ENCODE measurements around the gene SLC44A3. TPM values are rescaled to one million over a fixed set of nuclear protein-coding genes. Genes with fewer than 3 reads are reported as not detected.

Gene SLC44A3
- total RNA-seq, 4 donors from 2014 or later = 0.63 to 1.7 (median 0.83) TPM

DNA sequence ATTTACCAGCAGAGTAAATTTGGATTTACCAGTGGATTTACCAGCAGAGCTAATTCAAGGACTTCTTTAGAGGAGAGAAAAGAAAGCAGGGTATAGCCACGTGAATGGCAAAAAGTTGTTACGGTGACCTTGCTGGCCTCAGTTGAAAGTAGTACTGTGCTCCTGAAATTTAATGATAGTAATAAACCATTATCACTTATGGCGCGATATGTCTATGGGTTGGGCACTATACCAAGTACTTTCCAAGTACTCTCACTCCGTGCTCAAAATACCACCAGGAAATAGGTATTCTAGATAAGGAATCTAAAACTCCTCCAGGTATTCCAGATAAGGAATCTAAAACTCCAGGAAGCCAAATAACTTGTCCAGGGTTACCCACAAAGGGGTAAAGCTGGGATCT lies 35.8 kb downstream of the SLC44A3 start:
- intact Hi-C loops (cut with DNase I) = loop anchor here (10.0 kb wide), 1 partner anchor 379 kb away; the partner anchor contains the start of gene RWDD3
- Histone ChIP-seq H3K36me3 (no peaks in the 10 kb centered on the region), H3K27me3 (no peaks in the 10 kb centered on the region), H3K4me1 (peaks cover 12 to 45% (median 32%) of the 10 kb centered on the region in 4 donors), H3K4me3 (no peak overlapping the region), H3K9me3 (no peaks in the 10 kb centered on the region), H3K27ac (replicated peaks in 1 of 4) (peak overlapping the region in 2 of 4 donors; percentile 84 to 89)
- no peak for DNase-seq (ENCODE audit: extremely low spot score)
- WGBS = 97% methylated on average over 5 of the region's 5 CpGs
- TF ChIP-seq POLR2AphosphoS5 (IDR thresholded peaks at IDR 0.05) (no peak), EP300 (IDR thresholded peaks at IDR 0.05) (no peak), POLR2A (IDR thresholded peaks at IDR 0.05; ENCODE audit: low read depth) (no peak), CTCF (IDR thresholded peaks at IDR 0.05) (no peak)

DNA sequence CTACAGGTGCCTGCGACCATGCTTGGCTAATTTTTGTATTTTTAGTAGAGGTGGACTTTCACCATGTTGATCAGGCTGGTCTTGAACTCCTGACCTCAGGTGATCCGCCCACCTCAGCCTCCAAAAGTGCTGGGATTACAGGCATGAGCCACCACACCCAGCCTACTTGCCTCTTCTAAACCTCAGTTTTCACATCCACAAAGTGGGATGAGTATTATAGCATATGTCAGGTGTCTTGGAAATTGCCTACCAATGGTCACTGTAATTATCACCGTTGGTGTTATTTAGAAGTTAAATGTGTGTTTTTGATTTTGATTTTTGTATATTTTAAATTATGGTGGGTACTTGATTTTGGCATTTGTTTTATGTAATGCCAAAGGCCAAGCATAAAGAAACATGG lies 36.7 kb downstream of the SLC44A3 start:
- H3K36me3 ChIP-seq = no peaks in the 10 kb centered on the region
- intact Hi-C loops (cut with DNase I) = loop anchor here (10.0 kb wide), 1 partner anchor 378 kb away; the partner anchor contains the start of gene RWDD3
- TF ChIP-seq EP300 (IDR thresholded peaks at IDR 0.05) (no peak), POLR2A (IDR thresholded peaks at IDR 0.05; ENCODE audit: low read depth) (no peak), POLR2AphosphoS5 (IDR thresholded peaks at IDR 0.05) (no peak), CTCF (IDR thresholded peaks at IDR 0.05) (no peak)
- H3K27me3 ChIP-seq = no peaks in the 10 kb centered on the region
- DNase-seq (ENCODE audit: extremely low spot score) = no peak
- WGBS = 92% methylated on average over 3 of the region's 3 CpGs
- H3K4me1 ChIP-seq = peaks cover 12 to 54% (median 41%) of the 10 kb centered on the region in 4 donors
- no peaks in the 10 kb centered on the region for H3K9me3 ChIP-seq
- no peak overlapping the region for H3K27ac ChIP-seq (replicated peaks in 1 of 4)
- H3K4me3 ChIP-seq = no peak overlapping the region

DNA sequence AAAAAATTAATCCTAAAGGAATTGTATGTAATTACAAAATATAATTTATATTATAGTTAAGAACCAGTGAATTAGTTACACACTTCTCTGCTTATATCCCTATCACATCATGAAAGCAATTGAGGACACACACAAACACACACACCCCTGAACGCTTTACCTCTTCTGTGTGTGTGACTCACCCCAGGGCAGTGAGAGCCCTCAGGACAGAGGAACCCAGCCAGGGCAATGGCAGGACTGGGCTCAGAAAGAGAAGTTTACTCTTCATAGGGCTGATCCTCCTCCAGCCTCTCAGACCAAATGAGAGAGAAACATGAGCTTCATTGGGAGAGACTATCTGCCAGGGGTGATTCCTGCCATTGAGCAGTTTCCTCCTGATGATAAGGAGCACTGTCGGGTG lies 38.1 kb downstream of the SLC44A3 start:
- WGBS = 50% methylated on average over 2 of the region's 2 CpGs
- intact Hi-C loops (cut with DNase I) = loop anchor here (10.0 kb wide), 1 partner anchor 377 kb away; the partner anchor contains the start of gene RWDD3
- Histone ChIP-seq H3K36me3 (no peaks in the 10 kb centered on the region), H3K27ac (replicated peaks in 1 of 4) (no peak overlapping the region), H3K4me3 (no peak overlapping the region), H3K27me3 (no peaks in the 10 kb centered on the region), H3K4me1 (peaks cover 26 to 68% (median 55%) of the 10 kb centered on the region in 4 donors), H3K9me3 (no peaks in the 10 kb centered on the region)
- TF ChIP-seq POLR2A (IDR thresholded peaks at IDR 0.05; ENCODE audit: low read depth) = no peak
- TF ChIP-seq POLR2AphosphoS5 (IDR thresholded peaks at IDR 0.05) = no peak
- TF ChIP-seq CTCF (IDR thresholded peaks at IDR 0.05) = no peak
- no peak for TF ChIP-seq EP300 (IDR thresholded peaks at IDR 0.05)
- no peak for DNase-seq (ENCODE audit: extremely low spot score)

GRCh38 chr1:94859174-94859573 lies 39.0 kb downstream of the SLC44A3 start:
- 58% methylated on average over 2 of the region's 2 CpGs for WGBS
- no peak for DNase-seq (ENCODE audit: extremely low spot score)
- Histone ChIP-seq H3K36me3 (no peaks in the 10 kb centered on the region), H3K27ac (replicated peaks in 1 of 4) (peak overlapping the region in 1 of 4 donors; percentile 90), H3K9me3 (no peaks in the 10 kb centered on the region), H3K4me3 (no peak overlapping the region), H3K4me1 (peaks cover 32 to 73% (median 64%) of the 10 kb centered on the region in 4 donors), H3K27me3 (no peaks in the 10 kb centered on the region)
- intact Hi-C loops (cut with DNase I) = loop anchor here (10.0 kb wide), 1 partner anchor 376 kb away; the partner anchor contains the start of gene RWDD3
- no peak for TF ChIP-seq POLR2A (IDR thresholded peaks at IDR 0.05; ENCODE audit: low read depth)
- no peak for TF ChIP-seq EP300 (IDR thresholded peaks at IDR 0.05)
- TF ChIP-seq CTCF (IDR thresholded peaks at IDR 0.05) = no peak
- no peak for TF ChIP-seq POLR2AphosphoS5 (IDR thresholded peaks at IDR 0.05)

DNA sequence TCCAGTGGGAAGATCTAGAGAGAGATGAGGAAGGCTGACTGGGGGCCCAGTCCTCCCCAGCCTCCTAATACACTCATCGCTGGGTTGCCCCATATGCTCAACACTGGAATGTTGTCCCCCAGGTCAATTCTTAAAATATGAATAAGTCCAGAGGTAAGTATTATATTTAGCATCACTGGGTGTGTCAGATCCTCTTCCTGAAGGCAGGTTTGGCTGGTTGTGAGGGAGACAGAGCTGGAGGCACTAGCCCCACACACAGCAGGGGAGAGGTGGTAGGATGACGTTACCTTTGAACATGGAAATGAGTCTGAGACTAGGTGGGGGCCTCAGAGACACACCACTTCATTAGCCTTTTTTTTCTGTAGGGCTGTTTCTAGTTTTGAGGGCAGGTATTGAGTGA lies 42.6 kb downstream of the SLC44A3 start:
- Histone ChIP-seq H3K4me1 (peaks cover 42 to 88% (median 81%) of the 10 kb centered on the region in 4 donors), H3K36me3 (no peaks in the 10 kb centered on the region), H3K4me3 (no peak overlapping the region), H3K9me3 (no peaks in the 10 kb centered on the region), H3K27ac (replicated peaks in 1 of 4) (peak overlapping the region; percentile 84 to 90 (median 87)), H3K27me3 (no peaks in the 10 kb centered on the region)
- WGBS = 90% methylated on average over 2 of the region's 2 CpGs
- intact Hi-C loops (cut with DNase I) = no loop called here
- DNase-seq (ENCODE audit: extremely low spot score) = no peak
- TF ChIP-seq EP300 (IDR thresholded peaks at IDR 0.05) = no peak
- no peak for TF ChIP-seq CTCF (IDR thresholded peaks at IDR 0.05)
- TF ChIP-seq POLR2A (IDR thresholded peaks at IDR 0.05; ENCODE audit: low read depth) = no peak
- no peak for TF ChIP-seq POLR2AphosphoS5 (IDR thresholded peaks at IDR 0.05)
